ENCODE results near the gene TMEM33. TPM values are rescaled to one million over a fixed set of nuclear protein-coding genes. Genes with fewer than 3 reads are reported as not detected.

The TMEM33 gene
- total RNA-seq, 4 donors from 2014 or later: 46.3 to 58.3 (median 55.1) TPM

DNA sequence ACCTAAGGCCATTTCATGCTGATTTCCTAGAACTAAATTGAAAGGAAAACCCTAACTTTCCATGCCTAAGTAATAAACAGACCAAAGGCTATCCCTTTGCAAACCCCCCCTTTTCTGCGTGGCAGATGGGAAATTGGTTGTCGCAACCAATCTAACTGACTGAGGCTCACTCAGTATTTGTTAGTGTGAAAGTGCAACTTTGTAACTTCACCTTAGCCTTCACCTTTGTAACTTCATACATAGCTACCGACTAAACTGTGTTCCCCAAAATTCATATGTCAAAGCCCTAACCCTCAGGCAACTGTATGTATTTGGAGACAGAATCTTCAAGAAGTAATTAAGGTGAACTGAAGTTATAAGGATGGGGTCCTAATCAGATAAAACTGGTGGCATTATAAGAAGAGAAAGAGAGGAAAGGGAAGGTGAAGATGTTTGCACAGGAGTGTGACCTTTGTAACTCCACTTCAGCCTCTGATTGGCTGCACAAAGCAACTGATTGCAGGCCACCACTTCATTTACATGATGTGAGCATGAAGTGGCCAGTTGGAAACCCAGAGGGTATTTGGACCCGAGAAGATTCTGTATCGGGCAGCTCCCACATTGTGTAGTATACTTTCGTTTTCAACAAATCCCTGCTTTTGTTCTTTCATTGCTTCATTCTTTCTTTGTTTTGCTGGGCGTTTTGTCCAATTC, 4.9 kb upstream of the TMEM33 start:
- H3K27ac ChIP-seq: no peak overlapping the region
- no peak for DNase-seq (ENCODE audit: low spot score in 2 of 2)
- TF ChIP-seq, protein P1, sequence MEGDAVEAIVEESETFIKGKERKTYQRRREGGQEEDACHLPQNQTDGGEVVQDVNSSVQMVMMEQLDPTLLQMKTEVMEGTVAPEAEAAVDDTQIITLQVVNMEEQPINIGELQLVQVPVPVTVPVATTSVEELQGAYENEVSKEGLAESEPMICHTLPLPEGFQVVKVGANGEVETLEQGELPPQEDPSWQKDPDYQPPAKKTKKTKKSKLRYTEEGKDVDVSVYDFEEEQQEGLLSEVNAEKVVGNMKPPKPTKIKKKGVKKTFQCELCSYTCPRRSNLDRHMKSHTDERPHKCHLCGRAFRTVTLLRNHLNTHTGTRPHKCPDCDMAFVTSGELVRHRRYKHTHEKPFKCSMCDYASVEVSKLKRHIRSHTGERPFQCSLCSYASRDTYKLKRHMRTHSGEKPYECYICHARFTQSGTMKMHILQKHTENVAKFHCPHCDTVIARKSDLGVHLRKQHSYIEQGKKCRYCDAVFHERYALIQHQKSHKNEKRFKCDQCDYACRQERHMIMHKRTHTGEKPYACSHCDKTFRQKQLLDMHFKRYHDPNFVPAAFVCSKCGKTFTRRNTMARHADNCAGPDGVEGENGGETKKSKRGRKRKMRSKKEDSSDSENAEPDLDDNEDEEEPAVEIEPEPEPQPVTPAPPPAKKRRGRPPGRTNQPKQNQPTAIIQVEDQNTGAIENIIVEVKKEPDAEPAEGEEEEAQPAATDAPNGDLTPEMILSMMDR (IDR thresholded peaks at IDR 0.05): no peak
- TF ChIP-seq EP300 (IDR thresholded peaks at IDR 0.05): no peak
- no peak for TF ChIP-seq POLR2AphosphoS5 (IDR thresholded peaks at IDR 0.05)
- no peak for TF ChIP-seq POLR2A (IDR thresholded peaks at IDR 0.05)
- no peaks in the 10 kb centered on the region for H3K27me3 ChIP-seq
- H3K9me3 ChIP-seq: no peaks in the 10 kb centered on the region
- no peak overlapping the region for H3K4me3 ChIP-seq
- 86% methylated on average over 7 of the region's 7 CpGs for WGBS
- no peaks in the 10 kb centered on the region for H3K36me3 ChIP-seq
- peaks cover 8% of the 10 kb centered on the region for H3K4me1 ChIP-seq

DNA sequence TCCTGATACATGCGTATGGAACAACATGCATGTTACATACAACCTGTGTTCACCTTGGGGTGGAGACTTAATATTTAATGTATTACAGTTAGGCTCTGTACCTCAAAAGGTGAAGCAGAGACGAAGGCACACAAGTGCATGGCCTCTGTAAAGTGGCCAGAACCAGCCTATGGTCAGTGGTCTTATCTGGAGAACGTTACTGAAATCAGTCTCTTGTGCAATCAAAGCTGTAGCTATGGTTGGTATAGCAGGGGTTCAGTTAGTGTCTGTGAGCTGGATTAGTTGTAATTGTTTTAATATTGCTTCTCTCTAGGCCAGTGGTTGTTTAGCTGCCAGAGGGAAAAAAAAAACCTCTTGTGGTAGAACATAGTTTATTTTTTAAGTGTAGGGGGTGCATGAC, 2.2 kb upstream of the TMEM33 start:
- WGBS: 75% methylated on average over 3 of the region's 3 CpGs
- no peak for TF ChIP-seq POLR2A (IDR thresholded peaks at IDR 0.05)
- TF ChIP-seq, protein P1 (IDR thresholded peaks at IDR 0.05): no peak
- no peak for TF ChIP-seq EP300 (IDR thresholded peaks at IDR 0.05)
- no peak for TF ChIP-seq POLR2AphosphoS5 (IDR thresholded peaks at IDR 0.05)
- DNase-seq (ENCODE audit: low spot score in 2 of 2): no peak
- H3K4me3 ChIP-seq: no peak overlapping the region
- no peaks in the 10 kb centered on the region for H3K9me3 ChIP-seq
- H3K36me3 ChIP-seq: no peaks in the 10 kb centered on the region
- H3K4me1 ChIP-seq: peaks cover 33% of the 10 kb centered on the region
- H3K27me3 ChIP-seq: no peaks in the 10 kb centered on the region
- no peak overlapping the region for H3K27ac ChIP-seq

DNA sequence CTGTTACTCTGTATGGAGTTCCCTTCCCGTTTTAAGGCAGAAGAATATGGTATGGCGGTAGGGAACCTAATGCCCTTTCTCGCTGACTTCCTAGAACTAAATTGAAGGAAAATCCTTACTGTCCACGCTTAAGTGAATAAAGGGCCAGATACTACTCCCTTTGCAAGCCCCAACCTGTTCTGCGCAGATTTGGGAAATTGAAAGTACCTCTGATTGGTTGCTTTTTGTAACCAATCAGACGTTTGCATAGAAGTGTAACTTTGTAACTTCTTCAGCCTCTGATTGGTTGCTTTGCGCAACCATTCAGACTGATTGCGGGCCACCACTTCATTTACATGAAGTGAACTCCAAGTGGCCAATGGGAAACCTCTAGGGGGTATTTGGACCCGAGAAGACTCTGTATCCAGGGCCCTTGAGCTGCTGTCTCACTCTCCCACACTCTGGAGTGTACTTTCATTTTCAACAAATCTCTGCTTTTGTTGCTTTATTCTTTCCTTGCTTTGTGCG, 1.2 kb upstream of the TMEM33 start:
- no peak overlapping the region for H3K27ac ChIP-seq
- H3K4me3 ChIP-seq: peak overlapping the region; percentile 95
- H3K36me3 ChIP-seq: peaks cover under 1% of the 10 kb centered on the region
- TF ChIP-seq EP300 (IDR thresholded peaks at IDR 0.05) (no peak), POLR2A (IDR thresholded peaks at IDR 0.05) (no peak), POLR2AphosphoS5 (IDR thresholded peaks at IDR 0.05) (no peak)
- TF ChIP-seq, protein P1 (IDR thresholded peaks at IDR 0.05): no peak
- H3K4me1 ChIP-seq: peaks cover 42% of the 10 kb centered on the region
- WGBS: 91% methylated on average over 10 of the region's 10 CpGs
- no peak for DNase-seq (ENCODE audit: low spot score in 2 of 2)
- H3K9me3 ChIP-seq: no peaks in the 10 kb centered on the region
- H3K27me3 ChIP-seq: no peaks in the 10 kb centered on the region

DNA sequence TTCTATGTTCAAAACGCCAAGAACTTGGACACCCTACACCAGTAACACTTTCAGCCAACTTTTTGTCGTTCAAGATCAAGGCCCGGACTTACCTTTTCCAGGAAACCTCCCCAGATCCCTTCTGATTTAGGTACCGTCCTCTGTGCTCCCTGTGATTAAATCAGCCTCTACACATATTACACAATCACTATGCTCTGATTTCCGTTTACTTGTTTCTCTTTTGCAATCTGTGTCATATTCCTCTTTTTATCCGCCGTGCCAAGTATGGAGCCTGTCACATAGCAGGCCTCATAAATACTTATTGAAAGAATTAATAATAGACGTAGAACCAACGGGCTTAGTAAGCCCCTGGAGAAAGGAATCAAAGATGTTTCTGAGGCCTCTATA, 722 bp upstream of the TMEM33 start:
- 88% methylated on average over 9 of the region's 9 CpGs for WGBS
- H3K4me1 ChIP-seq: peaks cover 46% of the 10 kb centered on the region
- no peaks in the 10 kb centered on the region for H3K27me3 ChIP-seq
- no peak overlapping the region for H3K27ac ChIP-seq
- H3K4me3 ChIP-seq: peak overlapping the region; percentile 95
- TF ChIP-seq, protein P1 (IDR thresholded peaks at IDR 0.05): no peak
- TF ChIP-seq EP300 (IDR thresholded peaks at IDR 0.05) (no peak), POLR2A (IDR thresholded peaks at IDR 0.05) (no peak), POLR2AphosphoS5 (IDR thresholded peaks at IDR 0.05) (no peak)
- DNase-seq (ENCODE audit: low spot score in 2 of 2): no peak
- H3K9me3 ChIP-seq: no peaks in the 10 kb centered on the region
- H3K36me3 ChIP-seq: peaks cover 5% of the 10 kb centered on the region

DNA sequence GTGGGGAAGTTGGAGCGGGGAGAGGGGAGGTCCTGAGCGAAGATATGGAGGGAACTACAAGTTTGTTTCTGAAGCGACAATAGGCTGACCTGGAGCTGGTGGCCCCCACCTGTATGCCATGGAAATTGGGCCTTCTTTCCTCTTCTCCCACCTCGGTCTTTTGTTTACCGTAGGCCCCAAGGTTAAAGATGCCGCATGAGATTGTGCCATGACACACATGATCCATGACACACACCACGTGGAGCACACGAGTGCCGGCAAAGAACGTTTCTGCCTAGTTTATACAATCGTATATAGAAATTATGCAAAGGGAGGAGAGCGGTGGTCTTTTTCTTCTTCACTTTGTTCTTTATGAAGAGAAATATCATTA, 408 bp downstream of the TMEM33 start:
- TF ChIP-seq EP300 (IDR thresholded peaks at IDR 0.05) (no peak), POLR2AphosphoS5 (IDR thresholded peaks at IDR 0.05) (no peak)
- TF ChIP-seq, protein P1 (IDR thresholded peaks at IDR 0.05): no peak
- H3K36me3 ChIP-seq: peaks cover 13% of the 10 kb centered on the region
- H3K27ac ChIP-seq: peak overlapping the region; percentile 95
- H3K27me3 ChIP-seq: no peaks in the 10 kb centered on the region
- peak overlapping the region; percentile 95 for H3K4me3 ChIP-seq
- no peak for DNase-seq (ENCODE audit: low spot score in 2 of 2)
- 3% methylated on average over 12 of the region's 12 CpGs for WGBS
- H3K4me1 ChIP-seq: peaks cover 50% of the 10 kb centered on the region
- H3K9me3 ChIP-seq: no peaks in the 10 kb centered on the region
